ENCODE results near the gene NCOA7. TPM values are rescaled to one million over a fixed set of nuclear protein-coding genes. Genes with fewer than 3 reads are reported as not detected.

NCOA7 gene
- total and polyA plus RNA-seq, 9 donors, result 5.5 to 9.1 (median 6.1) TPM

GRCh38 chr6:125812394-125813292 lies 21.9 kb downstream of the NCOA7 start:
- 68% methylated on average over 6 of the region's 10 CpGs for whole genome bisulfite sequencing (ENCODE audit: insufficient coverage)
- H3K27ac ChIP-seq (ENCODE audit: low read length), result no peak overlapping the region
- H3K9me3 ChIP-seq (replicated peaks; ENCODE audit: control insufficient read depth, low read depth, low read length), result no peaks in the 10 kb centered on the region
- H3K27me3 ChIP-seq (ENCODE audit: control insufficient read depth, insufficient read depth, low read length), result no peaks in the 10 kb centered on the region
- peak; percentile 86 for DNase-seq
- H3K4me3 ChIP-seq (ENCODE audit: low read length), result no peak overlapping the region
- H3K36me3 ChIP-seq (ENCODE audit: control insufficient read depth, insufficient read depth, low read length), result no peaks in the 10 kb centered on the region
- peaks cover 2% of the 10 kb centered on the region for H3K4me1 ChIP-seq (ENCODE audit: control insufficient read depth, insufficient read depth, low read length)

GRCh38 chr6:125814481-125814880 lies 23.7 kb downstream of the NCOA7 start:
- Histone ChIP-seq H3K4me3 (ENCODE audit: low read length) (no peak overlapping the region), H3K4me1 (ENCODE audit: control insufficient read depth, insufficient read depth, low read length) (peaks cover 2% of the 10 kb centered on the region), H3K36me3 (ENCODE audit: control insufficient read depth, insufficient read depth, low read length) (no peaks in the 10 kb centered on the region), H3K9me3 (replicated peaks; ENCODE audit: control insufficient read depth, low read depth, low read length) (no peaks in the 10 kb centered on the region), H3K27me3 (ENCODE audit: control insufficient read depth, insufficient read depth, low read length) (no peaks in the 10 kb centered on the region), H3K27ac (ENCODE audit: low read length) (peak overlapping the region; percentile 16)
- peak; percentile 50 for DNase-seq
- no CpG with 5 or more reads among the region's 4 CpGs for WGBS (ENCODE audit: insufficient coverage)

GRCh38 chr6:125815080-125815910 lies 24.5 kb downstream of the NCOA7 start:
- H3K36me3 ChIP-seq (ENCODE audit: control insufficient read depth, insufficient read depth, low read length), result no peaks in the 10 kb centered on the region
- H3K27me3 ChIP-seq (ENCODE audit: control insufficient read depth, insufficient read depth, low read length), result no peaks in the 10 kb centered on the region
- WGBS (ENCODE audit: insufficient coverage), result no CpG with 5 or more reads among the region's 5 CpGs
- peak overlapping the region; percentile 3 for H3K27ac ChIP-seq (ENCODE audit: low read length)
- no peak overlapping the region for H3K4me3 ChIP-seq (ENCODE audit: low read length)
- H3K9me3 ChIP-seq (replicated peaks; ENCODE audit: control insufficient read depth, low read depth, low read length), result no peaks in the 10 kb centered on the region
- peaks cover 2% of the 10 kb centered on the region for H3K4me1 ChIP-seq (ENCODE audit: control insufficient read depth, insufficient read depth, low read length)
- no peak for DNase-seq

GRCh38 chr6:125816828-125817280 lies 26.1 kb downstream of the NCOA7 start:
- H3K27ac ChIP-seq (ENCODE audit: low read length), result no peak overlapping the region

GRCh38 chr6:125818225-125818657 lies 27.5 kb downstream of the NCOA7 start:
- DNase-seq, result no peak
- no peak overlapping the region for H3K4me3 ChIP-seq (ENCODE audit: low read length)
- H3K4me1 ChIP-seq (ENCODE audit: control insufficient read depth, insufficient read depth, low read length), result peaks cover 2% of the 10 kb centered on the region
- no CpG with 5 or more reads among the region's 2 CpGs for WGBS (ENCODE audit: insufficient coverage)
- H3K9me3 ChIP-seq (replicated peaks; ENCODE audit: control insufficient read depth, low read depth, low read length), result no peaks in the 10 kb centered on the region
- no peaks in the 10 kb centered on the region for H3K27me3 ChIP-seq (ENCODE audit: control insufficient read depth, insufficient read depth, low read length)
- H3K27ac ChIP-seq (ENCODE audit: low read length), result peak overlapping the region; percentile 13
- no peaks in the 10 kb centered on the region for H3K36me3 ChIP-seq (ENCODE audit: control insufficient read depth, insufficient read depth, low read length)

More at GRCh38 chr6:125816828-125817280, 26.1 kb downstream of the NCOA7 start:
- Histone ChIP-seq H3K9me3 (replicated peaks; ENCODE audit: control insufficient read depth, low read depth, low read length) (no peaks in the 10 kb centered on the region), H3K4me1 (ENCODE audit: control insufficient read depth, insufficient read depth, low read length) (peaks cover 2% of the 10 kb centered on the region), H3K36me3 (ENCODE audit: control insufficient read depth, insufficient read depth, low read length) (no peaks in the 10 kb centered on the region), H3K4me3 (ENCODE audit: low read length) (no peak overlapping the region), H3K27me3 (ENCODE audit: control insufficient read depth, insufficient read depth, low read length) (no peaks in the 10 kb centered on the region)
- WGBS (ENCODE audit: insufficient coverage), result no CpG with 5 or more reads among the region's 1 CpG
- no peak for DNase-seq

- H3K4me1 ChIP-seq (ENCODE audit: control insufficient read depth, insufficient read depth, low read length), result peaks cover 2% of the 10 kb centered on the region
- no peak for DNase-seq
- H3K9me3 ChIP-seq (replicated peaks; ENCODE audit: control insufficient read depth, low read depth, low read length), result no peaks in the 10 kb centered on the region
- no CpG with 5 or more reads among the region's 4 CpGs for WGBS (ENCODE audit: insufficient coverage)
- no peak overlapping the region for H3K27ac ChIP-seq (ENCODE audit: low read length)
- H3K36me3 ChIP-seq (ENCODE audit: control insufficient read depth, insufficient read depth, low read length), result no peaks in the 10 kb centered on the region
- no peaks in the 10 kb centered on the region for H3K27me3 ChIP-seq (ENCODE audit: control insufficient read depth, insufficient read depth, low read length)
- no peak overlapping the region for H3K4me3 ChIP-seq (ENCODE audit: low read length)
Measured at GRCh38 chr6:125818772-125819260, 28.1 kb downstream of the NCOA7 start.

GRCh38 chr6:125819535-125820326 lies 29.0 kb downstream of the NCOA7 start:
- H3K36me3 ChIP-seq (ENCODE audit: control insufficient read depth, insufficient read depth, low read length), result no peaks in the 10 kb centered on the region
- H3K27me3 ChIP-seq (ENCODE audit: control insufficient read depth, insufficient read depth, low read length), result no peaks in the 10 kb centered on the region
- no peaks in the 10 kb centered on the region for H3K9me3 ChIP-seq (replicated peaks; ENCODE audit: control insufficient read depth, low read depth, low read length)
- no peaks in the 10 kb centered on the region for H3K4me1 ChIP-seq (ENCODE audit: control insufficient read depth, insufficient read depth, low read length)
- no peak overlapping the region for H3K27ac ChIP-seq (ENCODE audit: low read length)
- H3K4me3 ChIP-seq (ENCODE audit: low read length), result no peak overlapping the region
- WGBS (ENCODE audit: insufficient coverage), result 100% methylated on average over 1 of the region's 4 CpGs
- DNase-seq, result no peak

GRCh38 chr6:125821825-125822281 lies 31.1 kb downstream of the NCOA7 start:
- H3K9me3 ChIP-seq (replicated peaks; ENCODE audit: control insufficient read depth, low read depth, low read length), result no peaks in the 10 kb centered on the region
- 83% methylated on average over 1 of the region's 3 CpGs for WGBS (ENCODE audit: insufficient coverage)
- DNase-seq, result peak; percentile 33
- H3K36me3 ChIP-seq (ENCODE audit: control insufficient read depth, insufficient read depth, low read length), result no peaks in the 10 kb centered on the region
- no peak overlapping the region for H3K4me3 ChIP-seq (ENCODE audit: low read length)
- no peaks in the 10 kb centered on the region for H3K27me3 ChIP-seq (ENCODE audit: control insufficient read depth, insufficient read depth, low read length)
- H3K27ac ChIP-seq (ENCODE audit: low read length), result peak overlapping the region; percentile 53
- no peaks in the 10 kb centered on the region for H3K4me1 ChIP-seq (ENCODE audit: control insufficient read depth, insufficient read depth, low read length)

- no peak overlapping the region for H3K4me3 ChIP-seq (ENCODE audit: low read length)
- no peaks in the 10 kb centered on the region for H3K27me3 ChIP-seq (ENCODE audit: control insufficient read depth, insufficient read depth, low read length)
- WGBS (ENCODE audit: insufficient coverage), result no CpG with 5 or more reads among the region's 2 CpGs
- DNase-seq, result no peak
- H3K36me3 ChIP-seq (ENCODE audit: control insufficient read depth, insufficient read depth, low read length), result no peaks in the 10 kb centered on the region
- no peak overlapping the region for H3K27ac ChIP-seq (ENCODE audit: low read length)
- H3K9me3 ChIP-seq (replicated peaks; ENCODE audit: control insufficient read depth, low read depth, low read length), result no peaks in the 10 kb centered on the region
- H3K4me1 ChIP-seq (ENCODE audit: control insufficient read depth, insufficient read depth, low read length), result no peaks in the 10 kb centered on the region
Measured at GRCh38 chr6:125823180-125823579, 32.4 kb downstream of the NCOA7 start.

Data from muscle of leg (tissue), 11 donors.